NOMO-1 treated with DMSO at 0.1 percent for 48 hours (cell line): ENCODE data around the gene LPP.
"Not testable (repeated sequence)": the region's sequence is repeated elsewhere in the genome, so short reads cannot be mapped to it uniquely, and the experiment has no call there.

Experiments
- DNase-seq: peaks from one replicate; lab custom pipeline; 2025; ENCODE audit not compliant: unreplicated experiment; lab: John Stamatoyannopoulos, UW

LPP gene

DNA sequence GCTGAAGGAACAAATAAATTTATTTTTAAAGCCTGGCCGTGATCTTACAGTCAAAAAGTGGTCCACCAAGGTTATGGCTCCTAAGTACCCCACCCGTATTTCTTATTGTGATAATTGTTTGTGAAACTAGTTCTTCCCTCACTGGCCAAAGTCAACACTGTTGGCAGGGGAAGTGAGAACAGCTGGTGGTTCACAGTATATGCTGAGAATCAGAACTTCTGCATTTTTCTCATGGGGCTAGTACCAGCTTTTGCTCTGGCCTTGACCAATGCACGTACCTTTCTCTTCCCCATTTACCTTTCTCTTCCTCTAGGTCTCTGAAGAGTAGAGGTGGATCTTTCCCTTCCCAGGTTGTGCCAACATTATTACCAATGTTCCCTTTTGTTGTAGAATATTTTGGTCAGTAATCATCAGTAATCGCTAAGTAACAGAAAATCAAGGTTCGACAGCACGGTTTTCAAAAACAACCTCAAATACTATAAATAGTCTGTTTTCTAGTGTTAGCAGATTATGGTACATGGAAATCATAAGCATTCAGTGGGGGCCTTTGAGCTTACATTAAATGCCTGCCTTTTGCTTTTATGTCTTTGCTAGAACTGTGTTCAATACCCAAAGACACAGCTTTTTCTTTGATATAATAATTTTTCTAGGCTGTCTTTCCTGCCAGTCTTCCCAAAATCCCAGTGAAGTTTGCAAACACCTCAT is 268.0 kb downstream of the LPP start:
- peak; percentile 98 for DNase-seq

DNA sequence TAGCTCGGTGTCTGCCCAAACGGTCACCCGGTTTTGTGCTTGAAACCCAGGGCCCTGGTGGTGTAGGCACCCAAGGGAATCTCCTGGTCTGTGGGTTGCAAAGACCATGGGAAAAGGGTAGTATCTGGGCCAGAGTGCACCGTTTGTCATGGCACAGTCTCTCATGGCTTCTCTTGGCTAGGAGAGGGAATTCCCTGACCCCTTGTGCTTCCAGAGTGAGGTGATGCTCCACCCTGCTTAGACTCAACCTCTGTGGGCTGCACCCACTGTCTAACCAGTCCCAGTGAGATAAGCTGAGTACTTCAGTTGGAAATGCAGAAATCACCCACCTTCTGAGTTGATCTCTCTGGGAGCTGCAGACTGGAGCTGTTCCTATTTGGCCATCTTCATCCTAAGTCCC is 274.0 kb downstream of the LPP start:
- not testable (repeated sequence) for DNase-seq

DNA sequence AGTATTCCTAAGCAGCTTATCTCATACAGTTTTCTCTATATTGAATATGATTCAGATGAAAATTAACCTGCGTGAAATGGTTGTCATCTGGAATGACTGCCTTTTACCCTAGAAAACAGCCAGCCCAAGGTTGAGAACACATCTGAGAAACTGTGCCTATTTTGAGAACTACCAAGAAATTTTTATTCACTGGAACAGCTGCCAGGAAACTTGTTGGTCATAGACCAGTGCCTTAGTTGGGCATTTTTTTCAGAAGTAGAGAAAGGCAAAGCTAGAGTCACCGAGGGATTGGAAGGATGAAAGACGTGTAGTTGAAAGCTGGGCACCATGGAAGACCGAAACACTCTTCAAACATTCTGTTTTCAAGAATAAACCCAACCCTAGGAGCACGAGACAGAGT is 277.1 kb downstream of the LPP start:
- DNase-seq, result no peak

DNA sequence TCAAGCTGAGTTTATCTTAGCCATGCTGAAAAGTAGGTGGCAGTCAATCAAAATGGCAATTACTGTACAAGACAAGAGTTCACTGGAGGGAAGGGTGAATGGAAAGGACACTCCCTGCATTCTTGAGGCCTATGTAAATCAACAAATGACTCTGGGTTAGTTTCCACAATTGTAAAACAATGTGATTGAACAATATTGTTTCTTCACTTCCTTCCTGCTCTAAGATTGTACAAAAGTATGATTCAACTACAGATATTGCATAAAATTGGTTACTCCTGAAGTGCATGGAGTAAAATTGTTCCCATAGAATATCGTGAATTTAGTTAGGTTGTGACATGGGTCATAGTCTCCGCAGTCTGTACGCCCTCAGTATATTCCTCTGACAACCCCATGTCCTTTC is 277.6 kb downstream of the LPP start:
- peak; percentile 95 for DNase-seq

DNA sequence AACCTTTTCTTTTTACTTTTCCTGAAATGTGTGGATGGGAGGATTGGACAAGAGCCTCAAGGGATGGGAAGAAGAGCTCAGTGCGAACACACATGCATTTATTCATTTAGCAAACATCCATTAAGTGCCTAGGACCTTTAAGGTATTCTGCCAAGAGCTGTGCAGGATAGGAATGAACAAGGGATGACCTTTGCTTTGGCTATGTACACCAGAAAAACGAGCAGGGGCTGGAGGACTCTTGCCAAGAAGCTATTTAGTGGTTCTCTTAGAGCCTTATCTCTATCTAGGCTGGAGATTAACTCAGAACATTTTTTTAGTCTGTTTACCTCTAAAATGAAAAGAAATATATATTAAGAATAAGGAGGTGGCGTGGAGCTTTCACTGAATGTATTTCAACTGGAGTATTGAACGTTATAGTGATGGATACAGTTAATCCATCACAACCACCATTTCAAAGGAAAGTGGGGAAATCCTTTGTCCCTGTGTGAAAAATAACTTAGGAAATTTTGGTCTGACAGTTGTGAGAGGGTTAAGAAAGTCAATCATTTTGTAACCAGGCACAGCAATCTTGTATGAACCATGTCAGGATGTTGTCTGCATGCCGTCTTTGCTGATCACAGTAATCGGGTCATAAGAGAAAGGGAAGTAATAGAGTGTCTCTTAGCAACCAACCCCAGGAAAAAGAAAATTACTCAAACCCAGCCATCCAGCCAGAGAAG is 279.0 kb downstream of the LPP start:
- peak; percentile 88 for DNase-seq

DNA sequence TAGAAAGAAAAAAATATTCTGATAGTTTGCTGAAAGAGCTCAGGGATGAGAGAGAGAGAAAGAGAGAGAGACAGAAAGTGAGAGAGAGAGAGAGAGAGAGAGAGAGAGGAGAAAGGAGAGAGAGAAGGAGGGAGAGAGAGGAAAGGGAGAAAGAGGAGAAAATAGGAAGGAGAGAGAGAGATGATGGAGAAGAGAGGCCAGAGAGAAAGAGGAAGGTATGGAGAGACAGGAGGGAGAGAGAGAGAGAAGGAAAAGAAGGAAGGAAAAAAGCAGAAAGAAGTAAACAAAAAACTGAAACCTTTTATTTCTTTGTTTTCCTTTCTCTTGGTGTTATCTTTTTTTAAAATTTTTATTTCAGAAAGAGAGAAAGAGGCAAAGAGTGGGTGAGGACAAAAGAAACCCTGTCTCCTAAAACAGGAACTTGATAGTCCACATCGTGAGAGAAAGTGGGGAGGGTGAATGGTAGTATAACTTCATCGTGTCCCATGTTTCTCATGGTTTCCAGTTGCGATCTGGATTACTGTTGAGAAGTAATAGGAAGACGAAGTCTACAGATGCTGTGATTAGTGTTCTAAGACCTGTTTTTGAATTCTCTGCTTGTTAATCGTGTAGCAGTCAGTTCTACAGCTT is 279.7 kb downstream of the LPP start:
- peak; percentile 51 for DNase-seq

DNA sequence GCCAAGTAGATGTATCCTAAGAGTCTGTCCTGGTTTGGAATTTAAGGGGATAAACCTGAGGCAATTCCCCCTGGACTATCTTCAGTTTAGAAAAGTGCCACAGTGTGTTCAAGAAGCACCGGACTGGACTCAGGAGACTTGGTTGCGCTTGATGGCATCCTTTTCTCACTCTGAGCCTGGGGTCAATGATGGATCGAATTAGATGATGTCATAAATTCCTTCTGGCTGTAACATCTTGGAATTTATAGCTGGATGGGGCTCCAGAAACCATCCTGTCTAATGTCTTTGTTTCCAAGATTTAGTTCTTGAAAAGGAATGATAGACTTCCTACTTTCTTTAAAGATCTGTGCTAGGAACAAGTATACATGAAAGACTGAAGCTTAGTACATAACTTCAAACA is 280.6 kb downstream of the LPP start:
- no peak for DNase-seq

DNA sequence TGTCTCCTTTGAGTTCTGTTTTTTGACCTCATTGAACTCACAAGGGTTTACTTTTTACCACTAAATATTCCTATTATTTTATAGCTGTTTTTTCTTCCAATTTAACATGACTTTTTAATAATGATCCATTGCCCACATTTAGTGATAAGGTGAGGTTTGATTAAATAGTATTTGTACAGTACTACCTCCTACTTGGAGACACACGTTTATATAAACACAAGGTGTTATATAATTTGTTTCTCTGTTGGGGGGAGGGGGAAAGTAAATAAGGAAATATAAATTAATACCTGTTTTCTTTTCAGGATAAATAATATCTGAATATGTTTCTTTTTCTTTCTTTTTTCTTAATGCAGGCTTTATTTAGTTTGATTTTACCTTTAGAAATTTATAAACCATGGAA is 281.3 kb downstream of the LPP start:
- no peak for DNase-seq

DNA sequence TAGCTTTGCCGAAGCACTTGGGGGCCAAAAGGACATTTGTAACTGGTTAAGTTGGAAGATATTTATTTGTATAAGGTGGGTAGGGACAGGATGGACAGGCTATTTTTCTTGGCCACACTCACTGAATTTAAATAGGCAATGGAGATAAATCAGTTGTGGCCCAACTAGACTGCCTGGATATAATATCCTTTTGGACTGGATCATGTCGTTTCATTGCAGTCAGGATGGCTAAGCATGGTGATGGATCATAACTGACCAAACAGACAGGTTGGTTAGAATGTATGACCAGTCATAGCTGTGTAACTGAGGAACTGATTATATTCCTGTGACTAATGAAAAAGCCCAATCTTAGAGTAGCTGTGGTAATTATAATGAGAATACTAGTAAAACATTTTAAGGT is 284.0 kb downstream of the LPP start:
- DNase-seq, result no peak

DNA sequence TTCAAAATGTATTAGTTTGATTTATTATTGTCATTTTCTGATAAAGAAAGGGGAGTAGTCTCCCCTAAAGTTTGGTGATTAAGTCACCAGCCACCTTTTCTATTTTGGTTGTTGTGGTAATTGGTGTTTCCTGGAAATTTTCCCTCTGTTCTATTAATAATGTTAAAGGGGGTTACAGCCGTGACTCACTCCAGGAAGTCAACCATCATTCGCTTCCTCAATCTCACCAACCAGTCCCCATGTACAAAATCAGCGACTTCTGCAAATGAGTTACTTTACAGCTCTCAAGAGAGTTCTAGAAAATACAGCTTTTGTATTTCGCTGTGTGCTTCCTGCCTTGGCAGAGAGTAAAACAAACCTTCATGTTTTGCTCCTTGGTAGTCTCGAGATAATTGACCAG is 285.1 kb downstream of the LPP start:
- DNase-seq, result peak; percentile 97

DNA sequence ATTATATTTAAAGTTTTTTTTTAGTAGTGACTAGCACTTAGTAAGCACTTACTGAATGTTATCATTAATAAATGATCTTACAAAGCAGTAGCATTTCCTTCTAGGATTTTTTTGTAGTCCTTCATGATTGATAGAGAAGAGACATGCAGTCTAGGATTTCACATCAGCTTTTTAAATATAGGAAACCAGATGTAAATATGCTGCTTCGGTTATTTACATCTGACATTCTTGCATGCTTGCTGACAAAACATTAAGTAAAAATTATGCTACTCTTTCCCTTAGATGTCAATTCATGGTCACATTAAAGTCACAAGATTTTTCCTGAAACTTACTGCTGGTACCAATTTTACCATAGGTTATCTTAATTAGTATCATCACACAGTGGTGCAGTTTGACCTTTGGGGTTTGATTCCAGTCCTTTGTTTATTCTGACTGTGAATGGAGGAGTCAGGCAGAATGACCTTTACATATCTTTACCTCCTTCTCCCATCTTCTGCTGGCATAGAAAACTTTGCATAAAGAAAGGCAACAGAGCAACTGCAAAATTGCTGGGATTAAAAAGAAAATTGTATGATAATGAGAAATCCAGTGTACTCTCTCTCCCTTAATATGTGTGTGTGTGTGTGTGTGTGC is 286.5 kb downstream of the LPP start:
- DNase-seq, result no peak

DNA sequence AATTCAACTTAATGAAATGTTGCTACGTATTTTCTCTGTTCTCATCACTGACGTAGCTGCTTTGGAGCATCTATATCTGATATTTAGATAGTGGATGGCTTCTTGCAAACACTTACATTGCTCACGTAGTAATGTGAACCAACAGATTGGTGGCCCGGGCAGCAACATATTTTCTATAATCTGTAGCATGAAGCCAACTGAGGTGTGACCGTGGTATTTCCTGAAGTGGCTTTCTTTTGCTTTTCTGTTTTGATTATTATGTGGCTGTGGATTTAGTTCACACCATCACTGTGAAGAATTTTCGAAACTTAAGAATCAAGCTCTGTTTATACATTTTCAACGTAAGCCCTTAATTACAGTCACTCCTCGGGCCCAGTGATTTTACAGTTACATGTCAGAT is 288.5 kb downstream of the LPP start:
- no peak for DNase-seq

DNA sequence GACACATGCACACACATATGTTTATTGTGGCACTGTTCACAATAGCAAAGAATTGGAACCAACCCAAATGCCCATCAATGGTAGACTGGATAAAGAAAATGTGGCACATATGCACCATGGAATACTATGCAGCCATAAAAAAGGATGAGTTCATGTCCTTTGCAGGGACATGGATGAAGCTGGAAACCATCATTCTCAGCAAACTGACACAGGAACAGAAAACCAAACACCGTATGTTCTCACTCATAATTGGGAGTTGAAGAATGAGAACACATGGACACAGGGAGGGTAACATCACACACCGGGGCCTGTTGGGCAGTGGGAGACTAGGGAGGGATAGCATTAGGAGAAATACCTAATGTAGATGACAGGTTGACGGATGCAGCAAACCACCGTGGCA is 291.2 kb downstream of the LPP start:
- not testable (repeated sequence) for DNase-seq

DNA sequence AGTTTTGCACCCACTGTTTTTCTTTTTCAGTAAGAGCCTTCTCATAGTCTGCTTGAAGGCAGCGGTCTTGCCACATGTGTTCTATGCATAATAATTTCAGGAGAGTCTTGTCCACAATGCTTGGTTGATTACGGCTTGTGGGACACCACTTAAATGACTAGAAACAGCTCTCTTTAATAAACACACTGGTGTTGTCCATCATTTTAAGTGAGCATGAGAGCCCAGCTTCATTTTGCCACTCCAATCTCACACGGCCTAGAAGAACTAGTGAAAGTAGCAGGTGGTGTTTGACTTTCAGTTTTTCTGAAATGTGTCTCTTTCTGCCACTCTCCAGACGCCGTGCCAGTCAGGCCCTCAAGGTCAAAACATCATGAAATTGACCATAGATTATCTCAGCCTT is 292.1 kb downstream of the LPP start:
- DNase-seq, result no peak

DNA sequence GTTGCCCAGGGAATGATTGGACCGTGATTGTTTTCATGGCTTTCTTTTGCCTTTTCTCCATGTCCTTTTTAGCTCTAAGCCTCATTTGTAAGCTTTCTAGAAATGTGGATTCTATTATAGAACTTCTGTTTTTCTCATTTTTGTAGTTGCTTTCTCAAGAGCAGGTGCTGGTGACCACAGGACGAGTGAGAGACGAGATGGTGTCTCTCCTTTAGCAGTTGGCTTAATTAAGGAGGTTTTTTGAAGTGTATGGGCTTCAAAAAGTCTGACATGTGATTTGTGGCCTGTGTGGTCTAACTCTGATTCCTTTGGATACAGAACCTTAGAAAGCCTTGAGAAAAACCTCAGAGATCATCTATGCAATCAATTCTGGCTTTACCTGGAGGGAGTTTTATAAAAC is 292.8 kb downstream of the LPP start:
- DNase-seq, result peak; percentile 39

DNA sequence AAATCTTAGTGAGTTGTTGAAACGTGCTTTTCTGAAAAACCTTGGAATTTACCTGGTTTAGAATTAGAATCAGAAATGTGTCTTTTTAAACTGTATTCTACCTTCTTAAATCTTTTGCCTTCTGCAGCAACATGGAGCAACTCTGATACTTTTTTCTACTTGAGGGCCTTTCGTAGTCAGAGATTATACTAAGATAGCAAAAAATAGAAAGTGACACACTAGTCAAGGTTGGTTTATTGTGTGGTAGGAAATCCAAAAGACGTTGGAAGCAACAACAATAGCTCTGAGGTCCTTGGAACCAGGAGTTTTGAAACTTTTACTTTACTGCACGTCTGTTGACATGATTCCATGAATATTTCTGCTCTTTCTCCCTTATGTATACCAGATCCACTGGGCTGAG is 294.9 kb downstream of the LPP start:
- DNase-seq, result no peak

DNA sequence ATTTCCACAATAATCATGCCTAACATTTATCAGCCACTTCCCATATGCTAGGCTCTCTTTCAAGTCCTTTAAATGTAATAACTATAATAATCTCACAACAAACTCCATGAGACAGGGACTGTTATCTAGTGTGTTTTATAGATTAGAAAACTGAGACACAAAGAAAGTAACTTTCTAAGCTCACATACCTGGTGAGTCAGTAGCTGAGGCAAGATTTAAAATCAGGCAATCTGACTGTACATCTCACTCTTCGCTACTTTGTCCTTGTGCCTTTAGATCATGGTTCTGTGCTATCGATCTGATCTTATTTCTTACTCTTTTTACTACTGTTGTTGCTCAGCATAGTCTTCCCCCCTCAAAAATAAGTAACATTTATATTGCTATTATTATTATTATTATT is 295.5 kb downstream of the LPP start:
- no peak for DNase-seq

DNA sequence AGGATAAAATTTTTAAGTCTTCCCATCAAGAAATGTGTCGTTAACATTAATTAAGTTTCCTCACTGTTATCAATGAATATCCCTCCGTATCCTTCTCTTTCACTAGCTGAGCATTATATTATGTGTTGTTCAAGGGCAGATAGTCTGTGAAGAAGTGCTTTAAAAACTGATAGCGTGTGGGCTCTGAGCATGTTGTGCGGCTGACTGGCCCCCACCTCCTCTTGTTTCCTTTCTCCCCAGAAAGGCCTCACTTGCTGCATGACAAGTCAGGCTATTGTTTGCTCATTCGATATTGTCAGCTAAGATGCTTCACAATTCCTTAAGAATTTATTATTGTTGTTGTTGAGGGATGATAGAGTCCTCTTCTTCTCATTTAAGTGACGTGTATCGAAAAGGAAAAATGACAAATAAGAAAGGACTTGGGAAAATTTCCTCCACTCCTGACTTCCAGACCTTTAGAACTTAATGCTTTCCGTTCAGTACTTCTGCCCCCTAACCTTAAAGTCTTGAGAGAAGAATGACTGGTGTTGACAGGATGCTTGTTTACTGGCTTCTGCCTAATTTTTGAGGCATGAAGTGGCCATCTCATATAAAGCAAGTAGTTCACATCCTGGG is 298.3 kb downstream of the LPP start:
- no peak for DNase-seq

DNA sequence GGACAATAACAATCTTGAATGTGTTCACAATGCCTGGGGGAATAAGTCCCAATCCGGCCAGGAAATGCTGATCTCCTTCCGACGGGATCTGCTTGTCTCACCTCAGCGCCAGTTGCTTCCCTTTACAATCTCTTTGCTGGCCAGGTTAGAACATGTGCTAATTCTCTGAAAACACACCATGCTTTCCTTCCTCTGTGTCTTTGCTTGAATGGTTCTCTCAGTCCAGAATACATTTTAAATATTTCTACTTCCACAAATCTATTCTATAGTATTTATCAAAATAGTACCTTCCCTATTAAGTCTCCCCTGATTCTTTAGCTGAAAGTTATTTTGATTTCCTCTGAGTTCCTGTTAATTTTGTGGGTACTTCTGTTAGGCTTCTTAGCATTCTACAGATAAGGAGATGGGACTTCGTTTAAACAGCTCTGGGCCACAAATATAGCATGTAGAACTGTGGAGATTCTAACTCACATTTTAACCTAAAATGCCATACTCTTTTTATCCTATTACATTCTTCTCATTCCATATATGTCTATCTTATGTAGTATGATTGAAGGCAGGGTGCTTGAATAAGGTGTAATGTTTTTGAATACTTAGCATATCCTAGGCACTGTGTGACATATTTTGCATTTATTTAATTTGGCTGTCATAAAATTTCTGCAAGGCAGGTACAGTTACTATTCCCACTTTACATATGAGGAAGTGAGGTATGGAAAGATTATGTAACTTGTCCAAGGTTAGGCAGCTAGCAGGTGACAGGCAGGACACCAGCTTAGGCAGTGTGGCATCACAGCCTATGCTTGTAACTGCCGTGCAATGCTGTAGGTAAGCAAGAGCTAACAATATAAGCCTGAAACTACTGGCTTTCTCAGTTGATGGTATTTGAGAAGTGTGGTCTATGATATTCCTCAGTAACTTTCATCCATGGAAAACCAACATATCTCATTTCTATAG is 299.8 kb downstream of the LPP start:
- DNase-seq, result no peak

DNA sequence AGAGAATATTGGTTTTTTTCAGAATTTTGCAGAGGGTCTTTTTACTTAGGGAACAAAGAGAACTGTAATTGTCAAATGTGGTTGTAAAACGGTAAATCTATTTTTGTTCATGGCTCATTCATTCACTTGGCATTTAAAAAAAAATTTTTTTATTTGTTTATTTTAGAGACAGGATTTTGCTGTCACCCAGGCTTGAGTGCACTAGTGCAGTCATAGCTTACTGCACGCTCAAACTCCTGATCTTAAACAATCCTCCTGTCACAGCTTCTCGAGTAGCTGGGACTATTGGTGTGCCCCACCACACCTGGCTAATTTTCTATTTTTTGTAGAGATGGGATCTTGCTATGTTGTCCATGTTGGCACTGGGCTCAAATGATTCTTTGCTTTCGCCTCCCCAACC is 301.8 kb downstream of the LPP start:
- no peak for DNase-seq
